Trophoblast cell (in vitro differentiated cells and primary cell): Measurements from ENCODE around the gene NCOA6.

ENCODE experiments used
- DNase-seq, 2 donors: peaks; one replicate each; pipeline ENCODE4 v3.0.0-alpha.2; 2016
- H2AFZ ChIP-seq: 2 replicates; pipeline ENCODE4 v1.6.1; 2013; ENCODE audit warnings: low read length, moderate library complexity, mild to moderate bottlenecking; ENCODE audit not compliant: insufficient read depth, poor library complexity
- H2AK5ac ChIP-seq: 2 replicates; pipeline ENCODE4 v1.6.1; 2013; ENCODE audit warnings: mild to moderate bottlenecking, low read length
- H2BK120ac ChIP-seq: 2 replicates; pipeline ENCODE4 v1.6.1; 2013; ENCODE audit warnings: low read length, mild to moderate bottlenecking, moderate library complexity; ENCODE audit not compliant: insufficient read depth, poor library complexity
- H2BK12ac ChIP-seq: 2 replicates; pipeline ENCODE4 v1.6.1; 2013; ENCODE audit warnings: mild to moderate bottlenecking, low read length, moderate library complexity
- H2BK5ac ChIP-seq: 2 replicates; pipeline ENCODE4 v1.6.1; 2013; ENCODE audit warnings: low read length, low read depth, moderate library complexity, mild to moderate bottlenecking; ENCODE audit not compliant: poor library complexity
- H3K14ac ChIP-seq: 2 replicates; pipeline ENCODE4 v1.6.1; 2013; ENCODE audit warnings: mild to moderate bottlenecking, low read length
- H3K18ac ChIP-seq: 2 replicates; pipeline ENCODE4 v1.6.1; 2013; ENCODE audit warnings: mild to moderate bottlenecking, low read length
- H3K23ac ChIP-seq: 2 replicates; pipeline ENCODE4 v1.6.1; 2013; ENCODE audit warnings: low read length
- H3K27ac ChIP-seq: 2 replicates; pipeline ENCODE4 v1.5.1; 2013; ENCODE audit warnings: low read depth, mild to moderate bottlenecking, inconsistent platforms, low read length, moderate library complexity
- H3K27me3 ChIP-seq: 2 replicates; pipeline ENCODE4 v1.6.1; 2013; ENCODE audit warnings: inconsistent platforms, mild to moderate bottlenecking, low read length, moderate library complexity; ENCODE audit not compliant: insufficient read depth
- H3K36me3 ChIP-seq, 2 experiments: 1 replicate in 1 of 2; 2 replicates in 1 of 2; pipeline ENCODE4 v1.6.1; 2013; ENCODE audit warnings: low read length in 2 of 2, mild to moderate bottlenecking in 2 of 2, moderate library complexity in 1 of 2; ENCODE audit not compliant: insufficient read depth in 2 of 2, control insufficient read depth in 1 of 2
- H3K4ac ChIP-seq: 2 replicates; pipeline ENCODE4 v1.6.1; 2013; ENCODE audit warnings: low read depth, mild to moderate bottlenecking, low read length, moderate library complexity
- H3K4me1 ChIP-seq, 2 experiments: 1 replicate in 1 of 2; 2 replicates in 1 of 2; pipeline ENCODE4 v1.6.1; 2013; ENCODE audit warnings: low read length in 2 of 2, mild to moderate bottlenecking in 2 of 2, moderate library complexity in 1 of 2; ENCODE audit not compliant: insufficient read depth in 2 of 2, control insufficient read depth in 1 of 2
- H3K4me2 ChIP-seq: 2 replicates; pipeline ENCODE4 v1.6.1; 2013; ENCODE audit warnings: inconsistent platforms, mild to moderate bottlenecking, low read length, moderate library complexity
- H3K4me3 ChIP-seq: 2 replicates; pipeline ENCODE4 v1.5.1; 2013; ENCODE audit warnings: mild to moderate bottlenecking, low read depth, low read length, inconsistent platforms
- H3K79me1 ChIP-seq: one replicate; pipeline ENCODE4 v1.6.1; 2013; ENCODE audit warnings: low read length
- H3K79me2 ChIP-seq: 2 replicates; pipeline ENCODE4 v1.6.1; 2013; ENCODE audit warnings: low read length, mild to moderate bottlenecking; ENCODE audit not compliant: control insufficient read depth, insufficient read depth, poor library complexity
- H3K9ac ChIP-seq: 2 replicates; pipeline ENCODE4 v1.6.1; 2013; ENCODE audit warnings: mild to moderate bottlenecking, low read length
- H3K9me3 ChIP-seq: 2 replicates; pipeline ENCODE4 v1.6.1; 2013; ENCODE audit warnings: low read depth, mild to moderate bottlenecking, control low read depth, inconsistent platforms, low read length; ENCODE audit not compliant: insufficient read depth
- H4K12ac ChIP-seq: 2 replicates; pipeline ENCODE4 v1.6.1; 2013; ENCODE audit warnings: low read depth, mild to moderate bottlenecking, low read length, moderate library complexity
- H4K8ac ChIP-seq: 2 replicates; pipeline ENCODE4 v1.6.1; 2013; ENCODE audit warnings: low read depth, mild to moderate bottlenecking, low read length, moderate library complexity
- H4K91ac ChIP-seq: one replicate; pipeline ENCODE4 v1.6.1; 2013; ENCODE audit warnings: low read depth, mild to moderate bottlenecking, low read length, moderate library complexity
- WGBS: extraction: QIAGEN DNeasy Blood & Tissue Kit; methylation state at CpG from one replicate; pipeline ENCODE4 v1.1.7; 2013; ENCODE audit warnings: missing lambda C conversion rate; ENCODE audit not compliant: insufficient read length, insufficient coverage; ENCODE audit errors: extremely low coverage; 5-methylcytosine and 5-hydroxymethylcytosine counted together

NCOA6 gene

DNA sequence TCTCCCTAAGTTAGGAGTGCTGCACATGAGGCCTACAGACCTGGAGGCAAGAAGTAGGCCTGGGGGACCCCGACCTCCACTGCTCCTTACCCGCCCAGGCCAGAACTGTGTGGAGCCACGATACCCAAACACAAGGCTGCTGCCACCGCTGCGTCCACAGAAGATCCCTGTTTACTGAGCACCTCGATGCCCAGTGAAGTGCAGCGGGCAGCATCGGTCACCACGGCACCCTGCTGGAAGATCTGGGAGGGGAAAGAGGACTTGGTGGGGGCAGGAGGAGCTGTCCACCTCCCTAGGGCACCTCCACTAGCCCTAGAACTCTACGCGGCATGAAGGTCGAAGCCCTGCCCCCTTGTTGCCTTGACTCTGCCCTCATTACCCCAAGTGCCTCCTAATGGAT is 37.3 kb upstream of the NCOA6 start:
- H2BK5ac ChIP-seq, result no peak overlapping the region
- H3K4me1 ChIP-seq, result no peaks in the 10 kb centered on the region
- H2BK12ac ChIP-seq, result no peak overlapping the region
- H3K9ac ChIP-seq, result no peak overlapping the region
- no peak overlapping the region for H2AK5ac ChIP-seq
- no peak overlapping the region for H3K27ac ChIP-seq
- no peak overlapping the region for H3K23ac ChIP-seq
- peaks cover 2% of the 10 kb centered on the region for H3K9me3 ChIP-seq
- H3K4me3 ChIP-seq, result no peak overlapping the region
- no peak overlapping the region for H3K18ac ChIP-seq
- no peak overlapping the region for H2BK120ac ChIP-seq
- no CpG with 5 or more reads among the region's 12 CpGs for WGBS
- no peak overlapping the region for H3K4ac ChIP-seq
- no peaks in the 10 kb centered on the region for H3K79me2 ChIP-seq
- H3K36me3 ChIP-seq, result peaks cover 8 to 19% of the 10 kb centered on the region in 2 experiments
- no peak overlapping the region for H4K91ac ChIP-seq
- H3K4me2 ChIP-seq, result no peak overlapping the region
- no peak overlapping the region for H4K12ac ChIP-seq
- H3K27me3 ChIP-seq, result no peaks in the 10 kb centered on the region
- no peak for DNase-seq
- no peak overlapping the region for H2AFZ ChIP-seq
- H3K14ac ChIP-seq, result no peak overlapping the region
- H3K79me1 ChIP-seq, result no peaks in the 10 kb centered on the region
- H4K8ac ChIP-seq, result no peak overlapping the region

- Histone ChIP-seq H2BK5ac (no peak overlapping the region), H4K12ac (no peak overlapping the region), H3K4me2 (no peak overlapping the region), H3K9me3 (peaks cover 4% of the 10 kb centered on the region), H3K27me3 (no peaks in the 10 kb centered on the region), H3K18ac (no peak overlapping the region), H4K8ac (no peak overlapping the region), H3K79me2 (no peaks in the 10 kb centered on the region), H3K4ac (no peak overlapping the region), H3K36me3 (peaks cover 8 to 24% of the 10 kb centered on the region in 2 experiments), H3K4me3 (no peak overlapping the region), H2BK120ac (no peak overlapping the region), H3K23ac (no peak overlapping the region), H3K9ac (no peak overlapping the region), H3K14ac (no peak overlapping the region), H4K91ac (no peak overlapping the region), H2BK12ac (no peak overlapping the region), H3K4me1 (no peaks in the 10 kb centered on the region), H2AK5ac (no peak overlapping the region), H2AFZ (no peak overlapping the region), H3K79me1 (no peaks in the 10 kb centered on the region), H3K27ac (no peak overlapping the region)
- WGBS, result no CpG with 5 or more reads among the region's 7 CpGs
- no peak for DNase-seq
These were observed 36.1 kb upstream of the NCOA6 start for GRCh38 chr20:34861386-34862084.

GRCh38 chr20:34859826-34860545 is 34.5 kb upstream of the NCOA6 start:
- Histone ChIP-seq H4K8ac (no peak overlapping the region), H3K4me2 (no peak overlapping the region), H3K79me1 (no peaks in the 10 kb centered on the region), H3K27ac (no peak overlapping the region), H3K23ac (no peak overlapping the region), H3K4me1 (no peaks in the 10 kb centered on the region), H2BK12ac (no peak overlapping the region), H4K91ac (no peak overlapping the region), H3K36me3 (peaks cover 9 to 28% of the 10 kb centered on the region in 2 experiments), H3K9ac (no peak overlapping the region), H2BK120ac (no peak overlapping the region), H3K4me3 (no peak overlapping the region), H4K12ac (no peak overlapping the region), H2AK5ac (no peak overlapping the region), H3K4ac (no peak overlapping the region), H3K14ac (no peak overlapping the region), H3K79me2 (no peaks in the 10 kb centered on the region), H2BK5ac (no peak overlapping the region), H3K9me3 (peaks cover 4% of the 10 kb centered on the region), H3K18ac (no peak overlapping the region), H2AFZ (no peak overlapping the region), H3K27me3 (no peaks in the 10 kb centered on the region)
- WGBS, result no CpG with 5 or more reads among the region's 9 CpGs
- no peak for DNase-seq

DNA sequence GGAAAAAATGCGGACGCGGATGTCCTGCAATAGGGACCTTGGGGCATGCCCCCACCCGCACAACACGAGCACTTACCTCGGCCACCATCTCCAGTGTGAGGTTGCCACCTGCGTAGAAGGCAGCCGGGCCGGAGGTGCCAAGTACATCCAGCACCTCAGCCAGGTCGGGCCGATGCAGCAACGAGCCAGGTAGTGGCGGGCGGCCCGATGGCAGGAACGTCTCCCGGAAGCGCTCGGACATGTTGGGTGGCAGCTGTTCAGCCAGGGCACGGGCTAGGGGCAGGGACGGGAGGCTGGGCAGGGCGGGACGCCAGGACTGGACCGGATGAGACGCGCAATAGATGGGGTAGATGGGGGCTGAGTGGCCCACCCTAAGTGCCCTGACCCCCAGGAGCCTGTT is 33.9 kb upstream of the NCOA6 start:
- Histone ChIP-seq H3K4ac (no peak overlapping the region), H4K12ac (no peak overlapping the region), H2BK12ac (no peak overlapping the region), H3K79me1 (no peaks in the 10 kb centered on the region), H3K4me1 (no peaks in the 10 kb centered on the region), H2BK5ac (no peak overlapping the region), H4K91ac (no peak overlapping the region), H3K18ac (no peak overlapping the region), H3K79me2 (no peaks in the 10 kb centered on the region), H3K9ac (no peak overlapping the region), H3K36me3 (peaks cover 15 to 33% of the 10 kb centered on the region in 2 experiments), H3K27me3 (no peaks in the 10 kb centered on the region), H4K8ac (no peak overlapping the region), H3K23ac (no peak overlapping the region), H3K27ac (no peak overlapping the region), H2AFZ (no peak overlapping the region), H3K14ac (no peak overlapping the region), H3K4me3 (no peak overlapping the region), H3K4me2 (no peak overlapping the region), H3K9me3 (peaks cover 4% of the 10 kb centered on the region), H2AK5ac (no peak overlapping the region), H2BK120ac (no peak overlapping the region)
- WGBS, result no CpG with 5 or more reads among the region's 26 CpGs
- no peak for DNase-seq
